Measurements from ENCODE around the gene C17orf58.
A peak's percentile ranks its signal among the peaks of the same experiment; 100 is the strongest.

DNA sequence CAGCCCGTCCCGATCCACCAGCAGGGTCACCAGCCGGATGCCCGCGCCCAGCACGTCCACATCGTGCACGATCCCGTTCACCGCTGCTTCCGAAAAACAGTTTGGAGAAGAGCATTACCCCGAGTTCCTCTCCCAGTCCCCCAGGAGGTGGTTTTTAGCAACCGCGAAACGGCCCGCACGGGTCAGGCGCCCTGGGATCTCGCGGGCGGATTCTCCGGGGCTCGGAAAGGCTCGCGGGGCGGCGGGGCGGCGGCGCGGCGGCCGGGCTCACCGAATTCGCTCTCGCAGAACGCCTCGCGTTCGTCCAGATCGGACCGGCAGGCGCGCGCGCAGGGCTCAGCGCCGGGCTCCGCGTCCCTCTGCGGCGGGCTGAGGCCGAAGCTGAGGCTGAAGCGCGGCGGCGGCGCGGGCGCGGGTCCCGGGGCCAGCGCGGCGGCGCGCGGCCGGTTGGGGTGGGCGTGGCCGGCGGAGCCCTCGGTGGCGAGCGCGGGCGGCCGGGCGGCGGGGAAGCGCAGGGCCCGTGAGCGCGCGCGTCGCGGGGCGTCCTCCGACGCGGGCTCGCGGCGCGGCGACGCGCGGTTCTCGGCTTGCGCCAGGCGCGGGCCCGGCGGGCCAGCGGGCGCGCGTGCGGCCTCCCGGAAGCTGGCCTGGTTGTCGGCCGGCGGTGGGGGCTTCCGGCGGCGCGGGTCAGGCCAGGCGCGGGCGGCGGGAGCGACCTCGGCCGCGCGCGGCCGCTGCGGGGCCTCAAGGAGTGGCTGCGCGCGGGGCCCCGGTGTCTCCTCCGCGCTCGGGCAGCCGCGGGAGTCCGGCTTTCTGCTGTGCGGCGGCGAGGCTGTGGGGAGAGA is 2.9 kb downstream of the C17orf58 start:
- TF ChIP-seq POLR2A (IDR thresholded peaks at IDR 0.05): peak; percentile 33 to 77
- TF ChIP-seq, protein P1, sequence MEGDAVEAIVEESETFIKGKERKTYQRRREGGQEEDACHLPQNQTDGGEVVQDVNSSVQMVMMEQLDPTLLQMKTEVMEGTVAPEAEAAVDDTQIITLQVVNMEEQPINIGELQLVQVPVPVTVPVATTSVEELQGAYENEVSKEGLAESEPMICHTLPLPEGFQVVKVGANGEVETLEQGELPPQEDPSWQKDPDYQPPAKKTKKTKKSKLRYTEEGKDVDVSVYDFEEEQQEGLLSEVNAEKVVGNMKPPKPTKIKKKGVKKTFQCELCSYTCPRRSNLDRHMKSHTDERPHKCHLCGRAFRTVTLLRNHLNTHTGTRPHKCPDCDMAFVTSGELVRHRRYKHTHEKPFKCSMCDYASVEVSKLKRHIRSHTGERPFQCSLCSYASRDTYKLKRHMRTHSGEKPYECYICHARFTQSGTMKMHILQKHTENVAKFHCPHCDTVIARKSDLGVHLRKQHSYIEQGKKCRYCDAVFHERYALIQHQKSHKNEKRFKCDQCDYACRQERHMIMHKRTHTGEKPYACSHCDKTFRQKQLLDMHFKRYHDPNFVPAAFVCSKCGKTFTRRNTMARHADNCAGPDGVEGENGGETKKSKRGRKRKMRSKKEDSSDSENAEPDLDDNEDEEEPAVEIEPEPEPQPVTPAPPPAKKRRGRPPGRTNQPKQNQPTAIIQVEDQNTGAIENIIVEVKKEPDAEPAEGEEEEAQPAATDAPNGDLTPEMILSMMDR (IDR thresholded peaks at IDR 0.05): peak in 3 of 6 experiments; percentile 15 to 40 (median 29)
